ENCODE measurements around the gene LHFPL2. TPM values are rescaled to one million over a fixed set of nuclear protein-coding genes. Genes with fewer than 3 reads are reported as not detected.

The LHFPL2 gene
- total and polyA plus RNA-seq, 9 of the 15 experiments (the other 6 are each of a cell fraction or from before 2014, with no cell fraction given), result 1.0 to 6.6 (median 4.6) TPM

DNA sequence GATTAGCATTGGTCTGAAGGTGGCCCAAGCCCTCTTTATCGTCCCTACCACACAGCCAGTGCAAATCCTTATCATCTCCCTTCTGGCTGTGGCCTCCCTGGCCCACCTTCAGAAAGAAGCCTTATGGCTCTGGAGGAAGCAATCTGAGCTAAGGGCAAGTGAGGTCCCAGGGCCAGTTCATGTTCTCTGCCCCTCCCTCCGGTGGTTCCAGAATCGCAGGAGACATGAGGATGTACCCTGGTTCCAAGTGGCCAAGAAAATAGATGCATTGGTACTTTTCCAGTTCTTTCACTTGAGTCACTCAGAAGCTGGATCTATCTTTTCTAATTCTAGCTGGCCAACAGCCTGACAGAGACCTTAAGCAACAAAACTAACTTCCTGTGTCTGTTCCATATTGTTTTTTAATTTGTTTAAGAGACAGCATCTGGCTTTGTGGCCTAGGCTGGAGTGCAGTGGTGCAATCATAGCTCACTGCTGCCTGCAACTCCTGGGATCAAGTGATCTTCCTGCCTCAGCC is 60.7 kb downstream of the LHFPL2 start (continued):
- no peak for TF ChIP-seq ZBTB26 (CRISPR knock-in tag; IDR thresholded peaks at IDR 0.05)
- TF ChIP-seq SUPT5H (IDR thresholded peaks at IDR 0.05), result no peak
- 0 out of 2 replicates have a peak, but pooled peaks have one; percentile 47 for TF ChIP-seq LCOR (CRISPR knock-in tag; IDR thresholded peaks at IDR 0.05)
- TF ChIP-seq GABPB2 (CRISPR knock-in tag; conservative IDR thresholded peaks at IDR 0.05), result no peak
- TF ChIP-seq, protein P1, sequence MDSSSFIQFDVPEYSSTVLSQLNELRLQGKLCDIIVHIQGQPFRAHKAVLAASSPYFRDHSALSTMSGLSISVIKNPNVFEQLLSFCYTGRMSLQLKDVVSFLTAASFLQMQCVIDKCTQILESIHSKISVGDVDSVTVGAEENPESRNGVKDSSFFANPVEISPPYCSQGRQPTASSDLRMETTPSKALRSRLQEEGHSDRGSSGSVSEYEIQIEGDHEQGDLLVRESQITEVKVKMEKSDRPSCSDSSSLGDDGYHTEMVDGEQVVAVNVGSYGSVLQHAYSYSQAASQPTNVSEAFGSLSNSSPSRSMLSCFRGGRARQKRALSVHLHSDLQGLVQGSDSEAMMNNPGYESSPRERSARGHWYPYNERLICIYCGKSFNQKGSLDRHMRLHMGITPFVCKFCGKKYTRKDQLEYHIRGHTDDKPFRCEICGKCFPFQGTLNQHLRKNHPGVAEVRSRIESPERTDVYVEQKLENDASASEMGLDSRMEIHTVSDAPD (CRISPR knock-in tag; IDR thresholded peaks at IDR 0.05), result no peak
- TF ChIP-seq SMAD3 (CRISPR knock-in tag; conservative IDR thresholded peaks at IDR 0.05), result no peak
- no peak for TF ChIP-seq MAFF (IDR thresholded peaks at IDR 0.05; ENCODE audit: low read length)
- TF ChIP-seq BRF1 (IDR thresholded peaks at IDR 0.05; ENCODE audit: borderline replicate concordance, extremely low read depth, insufficient read length), result no peak
- no peak for TF ChIP-seq ZNF165 (CRISPR knock-in tag; IDR thresholded peaks at IDR 0.05; ENCODE audit: borderline replicate concordance)
- no peak for TF ChIP-seq ZNF3 (CRISPR knock-in tag; IDR thresholded peaks at IDR 0.05)
- TF ChIP-seq ZNF699 (CRISPR knock-in tag; IDR thresholded peaks at IDR 0.05; ENCODE audit: insufficient replicate concordance), result no peak
- TF ChIP-seq NRF1 (conservative IDR thresholded peaks at IDR 0.05 in 1 of 2, IDR thresholded peaks at IDR 0.05 in 1 of 2), result peak in 1 of 2 experiments; percentile 12; a peak in 1 of 4 replicates
- no peak for TF ChIP-seq ZNF274 (IDR thresholded peaks at IDR 0.05; ENCODE audit: borderline replicate concordance, low read depth, low read length)
- TF ChIP-seq E2F5 (CRISPR knock-in tag; IDR thresholded peaks at IDR 0.05), result no peak
- no peak for TF ChIP-seq ZBTB8A (IDR thresholded peaks at IDR 0.05; ENCODE audit: partially characterized antibody)
- TF ChIP-seq ZNF589 (CRISPR knock-in tag; IDR thresholded peaks at IDR 0.05; ENCODE audit: low read depth), result peak; percentile 92
- TF ChIP-seq KLF1 (tag; IDR thresholded peaks at IDR 0.05), result peak; percentile 68
- TF ChIP-seq ZNF785 (CRISPR knock-in tag; IDR thresholded peaks at IDR 0.05), result no peak
- TF ChIP-seq SMARCE1 (IDR thresholded peaks at IDR 0.05), result peak; percentile 92

All from K562 (cell line).